UCSD-AML1 (cell line): ENCODE results near the gene SIRT2.

ENCODE experiments used
- DNase-seq: peaks from one replicate; lab custom pipeline; 2025; ENCODE audit not compliant: unreplicated experiment; lab: John Stamatoyannopoulos, UW

SIRT2 gene

GRCh38 chr19:38920602-38921419 lies 21.4 kb upstream of the SIRT2 start:
- DNase-seq = no peak

GRCh38 chr19:38919837-38920601 lies 20.6 kb upstream of the SIRT2 start:
- DNase-seq = no peak

GRCh38 chr19:38918526-38918925 lies 19.1 kb upstream of the SIRT2 start:
- no peak for DNase-seq

- peak; percentile 21 for DNase-seq
These were observed 18.6 kb upstream of the SIRT2 start for GRCh38 chr19:38917921-38918491.

- no peak for DNase-seq
These were observed 18.1 kb upstream of the SIRT2 start for GRCh38 chr19:38917516-38917915.

GRCh38 chr19:38915329-38916321 lies 16.2 kb upstream of the SIRT2 start:
- no peak for DNase-seq

- no peak for DNase-seq
These were observed 14.5 kb upstream of the SIRT2 start for GRCh38 chr19:38913958-38914357.

GRCh38 chr19:38912600-38913514 lies 13.4 kb upstream of the SIRT2 start:
- DNase-seq = no peak

- DNase-seq = no peak
These were observed 12.1 kb upstream of the SIRT2 start for GRCh38 chr19:38911388-38912001.

- DNase-seq = no peak
These were observed 11.1 kb upstream of the SIRT2 start for GRCh38 chr19:38910488-38910887.

GRCh38 chr19:38908911-38909310 lies 9.5 kb upstream of the SIRT2 start:
- DNase-seq = no peak

GRCh38 chr19:38907670-38908069 lies 8.3 kb upstream of the SIRT2 start:
- no peak for DNase-seq

- no peak for DNase-seq
These were observed 7.8 kb upstream of the SIRT2 start for GRCh38 chr19:38907227-38907626.

GRCh38 chr19:38905620-38906019 lies 6.2 kb upstream of the SIRT2 start:
- DNase-seq = no peak

GRCh38 chr19:38904581-38905539 lies 5.4 kb upstream of the SIRT2 start:
- DNase-seq = no peak

- DNase-seq = no peak
These were observed 2.3 kb upstream of the SIRT2 start for GRCh38 chr19:38901683-38902082.

- no peak for DNase-seq
These were observed 1.3 kb upstream of the SIRT2 start for GRCh38 chr19:38900743-38901190.

- no peak for DNase-seq
These were observed 798 bp upstream of the SIRT2 start for GRCh38 chr19:38900202-38900629.
